SK-N-SH treated with all-trans-retinoic acid at 6 μM for 48 hours (cell line): Measurements from ENCODE around the gene BCAR1.

ENCODE experiments used
- ESRRG ChIP-seq: fragments of 250-450 bp; sonication (Bioruptor Pico); IDR thresholded peaks from 2 replicates; pipeline ENCODE4 v1.6.1; 2021; ENCODE audit warnings: mild to moderate bottlenecking
- ISL1 ChIP-seq: fragments of 250-450 bp; sonication (Bioruptor Pico); IDR thresholded peaks from 2 replicates; pipeline ENCODE4 v2.1.2; 2022; ENCODE audit warnings: mild to moderate bottlenecking, moderate library complexity
- OSR1 ChIP-seq: fragments of 250-450 bp; sonication (Bioruptor Pico); IDR thresholded peaks from 2 replicates; pipeline ENCODE4 v1.8.0; 2022; ENCODE audit warnings: moderate library complexity, mild to moderate bottlenecking, inconsistent platforms
- PPARA ChIP-seq: fragments of 250-450 bp; sonication (Bioruptor Pico); IDR thresholded peaks from 2 replicates; pipeline ENCODE4 v1.5.0; 2020; ENCODE audit warnings: mild to moderate bottlenecking, borderline replicate concordance
- RARB ChIP-seq: fragments of 250-450 bp; sonication (Bioruptor Pico); IDR thresholded peaks from 2 replicates; pipeline ENCODE4 v1.8.0; 2021; ENCODE audit warnings: mild to moderate bottlenecking, moderate library complexity
- ZNF565 ChIP-seq: fragments of 450-650 bp; formaldehyde crosslinking; conservative IDR thresholded peaks from 2 replicates; pipeline ENCODE4 v1.5.0; 2020; ENCODE audit warnings: low read depth, mild to moderate bottlenecking, moderate library complexity
- ZNF70 ChIP-seq: fragments of 450-650 bp; formaldehyde crosslinking; IDR thresholded peaks from 2 replicates; pipeline ENCODE4 v1.5.0; 2020; ENCODE audit warnings: mild to moderate bottlenecking, moderate library complexity
- TF ChIP-seq, protein P1 (sequence below): fragments of 250-450 bp; sonication (Bioruptor Pico); IDR thresholded peaks from 2 replicates; pipeline ENCODE4 v1.8.0; 2021; ENCODE audit warnings: low read depth, mild to moderate bottlenecking, moderate library complexity, borderline replicate concordance
- TF ChIP-seq, protein P2 (sequence below): fragments of 250-450 bp; sonication (Bioruptor Pico); IDR thresholded peaks from 2 replicates; pipeline ENCODE4 v1.5.1; 2020; ENCODE audit warnings: low read depth, mild to moderate bottlenecking, moderate library complexity
- TF ChIP-seq, protein P3 (sequence below): fragments of 250-450 bp; sonication (Bioruptor Pico); IDR thresholded peaks from 2 replicates; pipeline ENCODE4 v1.8.0; 2020; ENCODE audit warnings: mild to moderate bottlenecking, moderate library complexity, borderline replicate concordance

DNA sequence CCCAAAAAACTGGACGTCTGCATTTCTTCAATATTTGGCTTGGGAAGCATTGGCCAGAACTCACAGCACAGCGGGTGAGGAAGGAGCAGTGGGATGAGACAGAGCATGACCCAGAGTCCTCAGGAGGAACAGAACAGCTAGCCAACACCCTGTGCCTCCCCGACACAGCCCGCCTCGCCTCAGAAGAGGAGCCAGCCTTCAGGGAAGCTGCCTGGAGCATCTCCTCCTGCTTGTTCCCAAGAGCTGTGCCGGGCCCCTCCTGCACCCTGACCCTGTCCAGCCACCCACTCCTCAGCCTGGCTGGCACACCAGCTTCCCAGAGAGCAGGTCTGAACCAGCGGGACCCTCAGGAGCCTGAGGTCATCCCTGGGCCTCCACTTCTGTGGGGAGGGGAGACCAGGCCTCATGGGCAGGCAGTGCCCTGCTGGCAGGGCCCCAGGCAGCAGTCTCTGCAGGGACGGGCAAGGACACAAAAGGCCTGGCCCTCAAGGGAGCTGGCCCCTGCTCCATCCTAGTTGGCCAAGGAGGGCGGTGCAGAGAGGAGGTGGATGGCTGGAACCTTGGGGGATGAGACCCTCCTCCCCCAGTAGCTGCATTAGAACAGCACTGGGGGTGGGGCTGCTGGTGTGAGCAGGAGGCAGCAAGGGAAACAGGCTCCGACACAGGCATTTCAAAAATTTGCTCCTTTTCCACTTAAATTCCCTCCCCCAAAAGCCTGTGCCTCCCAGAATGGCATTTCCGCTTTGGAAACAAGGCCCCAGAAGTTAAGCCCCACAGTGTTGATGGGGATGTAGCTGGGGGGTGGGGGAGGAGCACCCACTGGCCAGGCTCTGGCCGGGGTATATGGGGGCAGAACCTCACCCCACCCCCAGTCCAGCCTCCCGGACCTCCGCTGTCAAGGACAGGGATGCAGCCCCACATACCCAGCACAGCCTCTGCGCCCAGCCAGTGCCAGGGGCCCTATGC, 1.8 kb upstream of the BCAR1 start:
- no peak for TF ChIP-seq RARB (CRISPR knock-in tag)
- TF ChIP-seq, protein P1, sequence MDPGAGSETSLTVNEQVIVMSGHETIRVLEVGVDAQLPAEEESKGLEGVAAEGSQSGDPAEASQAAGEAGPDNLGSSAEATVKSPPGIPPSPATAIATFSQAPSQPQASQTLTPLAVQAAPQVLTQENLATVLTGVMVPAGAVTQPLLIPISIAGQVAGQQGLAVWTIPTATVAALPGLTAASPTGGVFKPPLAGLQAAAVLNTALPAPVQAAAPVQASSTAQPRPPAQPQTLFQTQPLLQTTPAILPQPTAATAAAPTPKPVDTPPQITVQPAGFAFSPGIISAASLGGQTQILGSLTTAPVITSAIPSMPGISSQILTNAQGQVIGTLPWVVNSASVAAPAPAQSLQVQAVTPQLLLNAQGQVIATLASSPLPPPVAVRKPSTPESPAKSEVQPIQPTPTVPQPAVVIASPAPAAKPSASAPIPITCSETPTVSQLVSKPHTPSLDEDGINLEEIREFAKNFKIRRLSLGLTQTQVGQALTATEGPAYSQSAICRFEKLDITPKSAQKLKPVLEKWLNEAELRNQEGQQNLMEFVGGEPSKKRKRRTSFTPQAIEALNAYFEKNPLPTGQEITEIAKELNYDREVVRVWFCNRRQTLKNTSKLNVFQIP (CRISPR knock-in tag), result no peak
- TF ChIP-seq OSR1 (CRISPR knock-in tag), result no peak
- TF ChIP-seq, protein P2, sequence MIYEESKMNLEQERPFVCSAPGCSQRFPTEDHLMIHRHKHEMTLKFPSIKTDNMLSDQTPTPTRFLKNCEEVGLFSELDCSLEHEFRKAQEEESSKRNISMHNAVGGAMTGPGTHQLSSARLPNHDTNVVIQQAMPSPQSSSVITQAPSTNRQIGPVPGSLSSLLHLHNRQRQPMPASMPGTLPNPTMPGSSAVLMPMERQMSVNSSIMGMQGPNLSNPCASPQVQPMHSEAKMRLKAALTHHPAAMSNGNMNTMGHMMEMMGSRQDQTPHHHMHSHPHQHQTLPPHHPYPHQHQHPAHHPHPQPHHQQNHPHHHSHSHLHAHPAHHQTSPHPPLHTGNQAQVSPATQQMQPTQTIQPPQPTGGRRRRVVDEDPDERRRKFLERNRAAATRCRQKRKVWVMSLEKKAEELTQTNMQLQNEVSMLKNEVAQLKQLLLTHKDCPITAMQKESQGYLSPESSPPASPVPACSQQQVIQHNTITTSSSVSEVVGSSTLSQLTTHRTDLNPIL (CRISPR knock-in tag), result no peak
- TF ChIP-seq ISL1 (CRISPR knock-in tag), result no peak
- no peak for TF ChIP-seq ZNF565
- TF ChIP-seq, protein P3, sequence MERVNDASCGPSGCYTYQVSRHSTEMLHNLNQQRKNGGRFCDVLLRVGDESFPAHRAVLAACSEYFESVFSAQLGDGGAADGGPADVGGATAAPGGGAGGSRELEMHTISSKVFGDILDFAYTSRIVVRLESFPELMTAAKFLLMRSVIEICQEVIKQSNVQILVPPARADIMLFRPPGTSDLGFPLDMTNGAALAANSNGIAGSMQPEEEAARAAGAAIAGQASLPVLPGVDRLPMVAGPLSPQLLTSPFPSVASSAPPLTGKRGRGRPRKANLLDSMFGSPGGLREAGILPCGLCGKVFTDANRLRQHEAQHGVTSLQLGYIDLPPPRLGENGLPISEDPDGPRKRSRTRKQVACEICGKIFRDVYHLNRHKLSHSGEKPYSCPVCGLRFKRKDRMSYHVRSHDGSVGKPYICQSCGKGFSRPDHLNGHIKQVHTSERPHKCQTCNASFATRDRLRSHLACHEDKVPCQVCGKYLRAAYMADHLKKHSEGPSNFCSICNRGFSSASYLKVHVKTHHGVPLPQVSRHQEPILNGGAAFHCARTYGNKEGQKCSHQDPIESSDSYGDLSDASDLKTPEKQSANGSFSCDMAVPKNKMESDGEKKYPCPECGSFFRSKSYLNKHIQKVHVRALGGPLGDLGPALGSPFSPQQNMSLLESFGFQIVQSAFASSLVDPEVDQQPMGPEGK (CRISPR knock-in tag), result no peak
- TF ChIP-seq PPARA (CRISPR knock-in tag), result no peak
- TF ChIP-seq ESRRG, result no peak
- no peak for TF ChIP-seq ZNF70 (CRISPR knock-in tag)
